ENCODE measurements around the gene OR2H2.

Gene OR2H2

DNA sequence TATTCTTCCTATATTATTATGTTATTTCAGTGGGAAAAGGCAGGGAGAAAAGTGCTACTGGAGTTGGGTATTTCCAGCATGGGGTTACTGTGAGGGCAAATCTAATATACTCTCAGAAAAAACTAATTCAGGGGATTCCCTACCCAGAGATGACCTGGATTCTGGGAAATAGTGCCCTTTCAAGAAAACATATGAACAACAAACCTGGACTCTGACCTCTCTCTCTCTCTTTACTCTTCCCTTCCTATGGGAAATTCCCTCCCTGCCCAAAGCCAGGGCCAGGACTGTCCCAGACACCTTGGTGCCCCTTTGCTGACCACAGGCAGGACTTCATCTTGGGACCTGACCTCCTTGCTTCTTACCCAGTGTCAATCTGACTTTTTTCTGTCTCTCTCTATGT lies 23.8 kb upstream of the OR2H2 start:
- TF ChIP-seq POLR2AphosphoS5 (IDR thresholded peaks at IDR 0.05; ENCODE audit: low read depth, low read length): no peak
- TF ChIP-seq, protein P1, sequence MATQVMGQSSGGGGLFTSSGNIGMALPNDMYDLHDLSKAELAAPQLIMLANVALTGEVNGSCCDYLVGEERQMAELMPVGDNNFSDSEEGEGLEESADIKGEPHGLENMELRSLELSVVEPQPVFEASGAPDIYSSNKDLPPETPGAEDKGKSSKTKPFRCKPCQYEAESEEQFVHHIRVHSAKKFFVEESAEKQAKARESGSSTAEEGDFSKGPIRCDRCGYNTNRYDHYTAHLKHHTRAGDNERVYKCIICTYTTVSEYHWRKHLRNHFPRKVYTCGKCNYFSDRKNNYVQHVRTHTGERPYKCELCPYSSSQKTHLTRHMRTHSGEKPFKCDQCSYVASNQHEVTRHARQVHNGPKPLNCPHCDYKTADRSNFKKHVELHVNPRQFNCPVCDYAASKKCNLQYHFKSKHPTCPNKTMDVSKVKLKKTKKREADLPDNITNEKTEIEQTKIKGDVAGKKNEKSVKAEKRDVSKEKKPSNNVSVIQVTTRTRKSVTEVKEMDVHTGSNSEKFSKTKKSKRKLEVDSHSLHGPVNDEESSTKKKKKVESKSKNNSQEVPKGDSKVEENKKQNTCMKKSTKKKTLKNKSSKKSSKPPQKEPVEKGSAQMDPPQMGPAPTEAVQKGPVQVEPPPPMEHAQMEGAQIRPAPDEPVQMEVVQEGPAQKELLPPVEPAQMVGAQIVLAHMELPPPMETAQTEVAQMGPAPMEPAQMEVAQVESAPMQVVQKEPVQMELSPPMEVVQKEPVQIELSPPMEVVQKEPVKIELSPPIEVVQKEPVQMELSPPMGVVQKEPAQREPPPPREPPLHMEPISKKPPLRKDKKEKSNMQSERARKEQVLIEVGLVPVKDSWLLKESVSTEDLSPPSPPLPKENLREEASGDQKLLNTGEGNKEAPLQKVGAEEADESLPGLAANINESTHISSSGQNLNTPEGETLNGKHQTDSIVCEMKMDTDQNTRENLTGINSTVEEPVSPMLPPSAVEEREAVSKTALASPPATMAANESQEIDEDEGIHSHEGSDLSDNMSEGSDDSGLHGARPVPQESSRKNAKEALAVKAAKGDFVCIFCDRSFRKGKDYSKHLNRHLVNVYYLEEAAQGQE (IDR thresholded peaks at IDR 0.05; ENCODE audit: insufficient read depth in 1 of 2, low read depth in 2 of 2, low read length in 2 of 2): no peak
- no peak for TF ChIP-seq FOXP2 (optimal IDR thresholded peaks at IDR 0.05; ENCODE audit: borderline replicate concordance, extremely low read depth, extremely low read length, insufficient read depth)
- TF ChIP-seq TAF1 (IDR thresholded peaks at IDR 0.05; ENCODE audit: borderline replicate concordance, insufficient read depth, low read length): no peak
- TF ChIP-seq SIN3A (IDR thresholded peaks at IDR 0.05; ENCODE audit: borderline replicate concordance, insufficient read depth, low read length): no peak

DNA sequence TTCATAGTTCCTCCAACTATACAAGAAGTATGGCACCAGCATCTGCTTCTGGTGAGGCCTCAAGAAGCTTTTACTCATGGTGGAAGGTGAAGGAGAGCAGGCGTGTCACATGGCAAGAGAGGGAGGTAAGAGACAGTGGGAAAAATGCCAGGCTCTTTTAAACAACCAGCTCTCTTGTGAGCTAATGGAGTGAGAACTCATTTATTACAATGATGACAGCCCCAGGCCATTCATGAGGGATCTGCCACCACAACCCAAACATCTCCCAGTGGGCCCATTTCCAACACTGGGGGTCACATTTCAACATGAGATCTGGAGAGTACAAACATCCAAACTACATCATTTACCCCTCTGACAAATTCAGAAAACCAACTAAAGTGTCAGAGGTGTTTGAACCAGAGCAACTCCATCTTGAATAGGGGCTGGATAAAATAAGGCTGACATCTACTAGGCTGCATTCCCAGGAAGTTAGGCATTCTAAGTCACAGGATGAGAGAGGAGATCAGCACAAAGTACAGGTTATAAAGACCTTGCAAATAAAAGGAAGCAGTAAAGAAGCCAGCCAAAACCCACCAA lies 23.2 kb upstream of the OR2H2 start:
- TF ChIP-seq, protein P1 (IDR thresholded peaks at IDR 0.05; ENCODE audit: insufficient read depth in 1 of 2, low read depth in 2 of 2, low read length in 2 of 2): no peak
- no peak for TF ChIP-seq FOXP2 (optimal IDR thresholded peaks at IDR 0.05; ENCODE audit: borderline replicate concordance, extremely low read depth, extremely low read length, insufficient read depth)
- no peak for TF ChIP-seq SIN3A (IDR thresholded peaks at IDR 0.05; ENCODE audit: borderline replicate concordance, insufficient read depth, low read length)
- TF ChIP-seq TAF1 (IDR thresholded peaks at IDR 0.05; ENCODE audit: borderline replicate concordance, insufficient read depth, low read length): no peak
- TF ChIP-seq POLR2AphosphoS5 (IDR thresholded peaks at IDR 0.05; ENCODE audit: low read depth, low read length): no peak

DNA sequence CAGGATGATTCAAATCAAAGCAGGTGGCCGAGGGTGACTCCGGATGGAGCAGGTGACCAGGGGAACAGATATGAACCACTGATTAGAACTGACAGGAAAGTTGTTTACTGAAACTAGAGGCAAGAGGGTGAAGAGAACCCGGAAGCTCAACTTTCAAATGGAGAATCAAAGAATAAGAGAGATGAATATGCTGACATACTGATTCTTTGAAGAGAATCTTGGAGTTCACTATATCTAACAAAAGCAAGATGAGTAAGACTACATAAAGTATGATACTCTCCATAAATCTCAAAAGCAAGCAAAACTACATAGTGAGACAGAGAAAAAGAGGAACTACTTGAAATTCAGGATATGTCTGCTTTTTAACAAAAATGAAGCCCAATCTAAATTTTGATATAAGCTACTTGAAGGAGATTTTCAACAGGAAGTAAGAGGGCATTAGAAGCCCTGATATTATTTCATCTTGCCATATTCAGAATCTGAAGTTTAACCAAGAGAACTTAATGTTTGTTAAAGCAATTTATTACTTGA lies 21.4 kb upstream of the OR2H2 start:
- no peak for TF ChIP-seq SIN3A (IDR thresholded peaks at IDR 0.05; ENCODE audit: borderline replicate concordance, insufficient read depth, low read length)
- no peak for TF ChIP-seq POLR2AphosphoS5 (IDR thresholded peaks at IDR 0.05; ENCODE audit: low read depth, low read length)
- no peak for TF ChIP-seq TAF1 (IDR thresholded peaks at IDR 0.05; ENCODE audit: borderline replicate concordance, insufficient read depth, low read length)
- TF ChIP-seq, protein P1 (IDR thresholded peaks at IDR 0.05; ENCODE audit: insufficient read depth in 1 of 2, low read depth in 2 of 2, low read length in 2 of 2): no peak
- no peak for TF ChIP-seq FOXP2 (optimal IDR thresholded peaks at IDR 0.05; ENCODE audit: borderline replicate concordance, extremely low read depth, extremely low read length, insufficient read depth)

DNA sequence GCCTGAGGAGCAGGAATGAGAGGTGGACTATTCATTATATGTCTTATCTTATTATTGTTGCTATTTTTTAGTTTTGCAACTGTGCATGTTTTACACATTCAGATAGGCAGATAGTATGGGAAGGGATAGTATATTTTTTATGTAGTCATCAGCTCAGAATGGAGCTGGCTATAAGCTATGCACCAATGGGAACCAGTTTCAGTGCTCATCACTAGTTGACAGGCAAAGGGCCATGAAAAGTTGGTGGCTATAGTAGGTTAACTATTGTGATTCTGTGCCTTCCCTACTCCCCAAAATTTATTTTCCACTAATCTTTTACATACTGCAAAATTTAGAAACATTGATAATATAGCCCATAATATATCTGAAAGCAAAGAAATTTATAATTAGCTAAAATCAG lies 20.0 kb upstream of the OR2H2 start:
- no peak for TF ChIP-seq SIN3A (IDR thresholded peaks at IDR 0.05; ENCODE audit: borderline replicate concordance, insufficient read depth, low read length)
- no peak for TF ChIP-seq FOXP2 (optimal IDR thresholded peaks at IDR 0.05; ENCODE audit: borderline replicate concordance, extremely low read depth, extremely low read length, insufficient read depth)
- TF ChIP-seq, protein P1 (IDR thresholded peaks at IDR 0.05; ENCODE audit: insufficient read depth in 1 of 2, low read depth in 2 of 2, low read length in 2 of 2): no peak
- no peak for TF ChIP-seq TAF1 (IDR thresholded peaks at IDR 0.05; ENCODE audit: borderline replicate concordance, insufficient read depth, low read length)
- TF ChIP-seq POLR2AphosphoS5 (IDR thresholded peaks at IDR 0.05; ENCODE audit: low read depth, low read length): no peak

Data from PFSK-1 (cell line).